Endothelial cell of umbilical vein (primary cell): ENCODE measurements around the gene GMNN. TPM values are rescaled to one million over a fixed set of nuclear protein-coding genes. Genes with fewer than 3 reads are reported as not detected.

ENCODE experiments used
- BruUV-seq: library from RNA; stranded (reverse); fragments of 400-500 nt; replicated peaks from 2 replicates; lab custom pipeline; 2021; lab: Mats Ljungman, UMichigan
- CTCF ChIA-PET: fragments of 300-600, 350-600 bp; sonication (Branson Sonifier 250); formaldehyde crosslinking; loops from one replicate; lab custom pipeline; 2021; ENCODE audit warnings: antibody characterized with exemption, inconsistent platforms; lab: Charles Lee
- POLR2A ChIA-PET: fragments of 300-600, 350-600 bp; sonication (Branson Sonifier 250); formaldehyde crosslinking; loops from one replicate; lab custom pipeline; 2021; ENCODE audit warnings: antibody characterized with exemption, inconsistent platforms; lab: Charles Lee
- DNase-seq: peaks from one replicate; pipeline ENCODE4 v3.0.0-alpha.2; 2011; ENCODE audit warnings: low read depth, low spot score
- FAIRE-seq: peaks from 2 replicates; lab custom pipeline; 2011; peaks lifted over from hg19 to GRCh38; lab: Jason Lieb, UNC
- H2AFZ ChIP-seq: 2 replicates; pipeline ENCODE4 v1.6.0; 2012; ENCODE audit warnings: low read depth, low read length, control low read depth, inconsistent platforms
- H3K27ac ChIP-seq: 2 replicates; pipeline ENCODE4 v1.5.1; 2011; ENCODE audit warnings: low read depth, mild to moderate bottlenecking, control low read depth, low read length, moderate library complexity; ENCODE audit not compliant: insufficient read depth
- H3K27me3 ChIP-seq, 2 experiments: 2 replicates each; pipeline versions ENCODE4 v1.6.0 to v1.6.1; 2011; ENCODE audit warnings: low read length in 2 of 2, mixed read lengths in 1 of 2; ENCODE audit not compliant: control insufficient read depth in 2 of 2, insufficient read depth in 2 of 2
- H3K36me3 ChIP-seq, 2 experiments: 2 replicates in 1 of 2; 3 replicates in 1 of 2; pipeline ENCODE4 v1.5.1; 2011; ENCODE audit warnings: low read length in 2 of 2, mild to moderate bottlenecking in 1 of 2, moderate library complexity in 1 of 2; ENCODE audit not compliant: control insufficient read depth in 2 of 2, insufficient read depth in 2 of 2; ENCODE audit errors: extremely low read depth in 1 of 2
- H3K4me1 ChIP-seq: 3 replicates; pipeline ENCODE4 v1.5.1; 2011; ENCODE audit warnings: mild to moderate bottlenecking, low read length; ENCODE audit not compliant: control insufficient read depth, insufficient read depth; ENCODE audit errors: extremely low read depth
- H3K4me2 ChIP-seq: 2 replicates; pipeline ENCODE4 v1.6.1; 2011; ENCODE audit warnings: low read length, control low read depth, mixed read lengths; ENCODE audit not compliant: insufficient read depth
- H3K4me3 ChIP-seq, 3 experiments: fragments of 200-600 bp in 1 of 3; sonication (generic), shearing (Covaris generic) in 1 of 3; replicated peaks in 1 of 3; 2 replicates each; pipeline ENCODE4 v1.5.1; 2011 to 2016; ENCODE audit warnings: control low read depth in 3 of 3, low read length in 3 of 3, mild to moderate bottlenecking in 2 of 3, inconsistent platforms in 1 of 3, low read depth in 1 of 3, moderate library complexity in 1 of 3; ENCODE audit not compliant: insufficient read depth in 1 of 3
- H3K79me2 ChIP-seq: 2 replicates; pipeline ENCODE4 v1.6.0; 2012; ENCODE audit warnings: low read length, inconsistent platforms; ENCODE audit not compliant: control insufficient read depth, insufficient read depth
- H3K9ac ChIP-seq: replicated peaks from 2 replicates; pipeline ENCODE3; 2011; ENCODE audit warnings: low read length, control low read depth; ENCODE audit not compliant: insufficient read depth; ENCODE audit errors: extremely low read depth
- H3K9me1 ChIP-seq: replicated peaks from 3 replicates; pipeline ENCODE4 v1.6.0; 2011; ENCODE audit warnings: mild to moderate bottlenecking, low read length; ENCODE audit not compliant: control insufficient read depth, insufficient read depth; ENCODE audit errors: extremely low read depth
- H3K9me3 ChIP-seq: replicated peaks from 2 replicates; pipeline ENCODE4 v1.5.1; 2012; ENCODE audit warnings: low read length, inconsistent platforms; ENCODE audit not compliant: control insufficient read depth, insufficient read depth
- H4K20me1 ChIP-seq: replicated peaks from 2 replicates; pipeline ENCODE3; 2011; ENCODE audit warnings: mild to moderate bottlenecking, low read length; ENCODE audit not compliant: control insufficient read depth, insufficient read depth; ENCODE audit errors: extremely low read depth
- EZH2 ChIP-seq: IDR thresholded peaks from 2 replicates; pipeline ENCODE4 v1.6.1; 2012; ENCODE audit warnings: borderline replicate concordance, low read depth, mild to moderate bottlenecking, moderate library complexity, low read length, inconsistent platforms; ENCODE audit not compliant: severe bottlenecking
- FOS ChIP-seq: IDR thresholded peaks from 2 replicates; pipeline ENCODE4 v1.6.1; 2011; ENCODE audit warnings: mild to moderate bottlenecking, low read length, moderate library complexity, borderline replicate concordance; ENCODE audit not compliant: insufficient read depth
- GATA2 ChIP-seq: IDR thresholded peaks from 2 replicates; pipeline ENCODE4 v1.7.0; 2011; ENCODE audit warnings: low read depth, mild to moderate bottlenecking, moderate library complexity, mixed read lengths, low read length; ENCODE audit not compliant: insufficient read length, insufficient read depth
- JUN ChIP-seq: IDR thresholded peaks from 2 replicates; pipeline ENCODE4 v1.6.1; 2011; ENCODE audit warnings: borderline replicate concordance, low read depth; ENCODE audit not compliant: insufficient read length, insufficient read depth
- MYC ChIP-seq: IDR thresholded peaks from one replicate; pipeline ENCODE4 v1.6.1; 2011; ENCODE audit warnings: mild to moderate bottlenecking, low read depth, low read length
- POLR2A ChIP-seq: IDR thresholded peaks from 2 replicates; pipeline ENCODE4 v1.6.1; 2012; ENCODE audit warnings: low read depth, mild to moderate bottlenecking, control low read depth, low read length
- POLR2AphosphoS5 ChIP-seq: IDR thresholded peaks from 2 replicates; pipeline ENCODE4 v1.6.1; 2012; ENCODE audit warnings: low read depth, mild to moderate bottlenecking, control low read depth, low read length, moderate library complexity; ENCODE audit not compliant: insufficient read depth
- dilution Hi-C: fragments of 300-500 bp; cut with MboI; formaldehyde crosslinking; loops from one replicate; pipeline ENCODE4 v1.15.0; 2019; ENCODE audit warnings: low sequenced_read_pairs; ENCODE audit not compliant: extremely low pct_ligation_motif_present
- intact Hi-C: fragments of 100-400 bp; cut with micrococcal nuclease; formaldehyde crosslinking; loops from one replicate; pipeline ENCODE4 v1.10.0; 2022
- polyA plus RNA-seq, 4 experiments: library from polyadenylated mRNA; depleted of rRNA in 3 of 4; stranded (reverse) in 3 of 4; unstranded in 1 of 4; fragments of >200 nt; gene quantifications; 2 replicates each; pipeline versions ENCODE4 v1.2.1 to v1.2.3, GENCODE V29; 2011 to 2012; ENCODE audit warnings: missing spikeins in 1 of 4
- total RNA-seq: library from RNA; stranded (reverse); gene quantifications from 2 replicates; pipeline ENCODE4 v1.2.3, GENCODE V29; 2021
- TF ChIP-seq, protein P1 (sequence below), 2 donors: IDR thresholded peaks; 1 replicate in 1 of 2; 2 replicates in 1 of 2; pipeline ENCODE4 v1.5.1; 2011; ENCODE audit warnings: low read length in 2 of 2, mild to moderate bottlenecking in 2 of 2, moderate library complexity in 2 of 2, control low read depth in 1 of 2, inconsistent platforms in 1 of 2, low read depth in 1 of 2; ENCODE audit not compliant: insufficient read depth in 1 of 2; ENCODE audit errors: extremely low read depth in 1 of 2
- TF ChIP-seq, protein P2 (sequence below): IDR thresholded peaks from 2 replicates; pipeline ENCODE4 v1.6.1; 2011; ENCODE audit not compliant: insufficient read depth, insufficient read length

GMNN gene
- total and polyA plus RNA-seq, 2 donors (not counting 3 experiments of a cell fraction or from before 2014, with no cell fraction given), result 25.4 to 52.6 TPM

DNA sequence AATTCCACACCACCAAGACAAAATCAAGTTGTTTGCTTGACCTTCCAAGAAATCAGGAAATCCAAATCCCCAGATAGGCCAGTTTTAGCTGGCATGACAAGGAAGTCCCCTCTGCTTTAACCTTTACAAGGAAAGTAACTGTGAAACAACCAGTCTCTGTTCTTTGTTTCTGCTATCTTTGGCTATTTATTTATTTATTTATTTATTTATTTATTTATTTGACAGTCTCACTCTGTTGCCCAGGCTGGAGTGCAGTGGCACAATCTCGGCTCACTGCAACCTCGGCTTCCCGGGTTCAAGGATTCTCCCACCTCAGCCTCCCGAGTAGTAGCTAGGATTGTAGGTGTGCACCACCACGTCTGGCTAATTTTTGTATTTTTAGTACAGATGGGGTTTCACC, 14.5 kb upstream of the GMNN start:
- H4K20me1 ChIP-seq, result no peaks in the 10 kb centered on the region
- no peaks in the 10 kb centered on the region for H3K27me3 ChIP-seq
- CTCF ChIA-PET, result interaction anchor here (1.0 to 2.4 kb wide), 2 partner anchors 17 to 176 kb away, joined by 3 to 8 read pairs; no protein-coding TSS in a partner anchor
- H3K36me3 ChIP-seq, result no peaks in the 10 kb centered on the region
- POLR2A ChIA-PET, result no interaction called here
- H3K4me3 ChIP-seq, result no peak overlapping the region
- no peaks in the 10 kb centered on the region for H3K9me1 ChIP-seq
- no peaks in the 10 kb centered on the region for H3K9me3 ChIP-seq
- BruUV-seq, result no TSS peak
- H3K4me1 ChIP-seq, result no peaks in the 10 kb centered on the region
- no peak for FAIRE-seq
- H3K9ac ChIP-seq, result no peak overlapping the region
- H3K4me2 ChIP-seq, result no peak overlapping the region
- intact Hi-C loops (no loop called here), dilution Hi-C loops (no loop called here)
- H2AFZ ChIP-seq, result no peak overlapping the region
- no peaks in the 10 kb centered on the region for H3K79me2 ChIP-seq
- TF ChIP-seq, protein P1, sequence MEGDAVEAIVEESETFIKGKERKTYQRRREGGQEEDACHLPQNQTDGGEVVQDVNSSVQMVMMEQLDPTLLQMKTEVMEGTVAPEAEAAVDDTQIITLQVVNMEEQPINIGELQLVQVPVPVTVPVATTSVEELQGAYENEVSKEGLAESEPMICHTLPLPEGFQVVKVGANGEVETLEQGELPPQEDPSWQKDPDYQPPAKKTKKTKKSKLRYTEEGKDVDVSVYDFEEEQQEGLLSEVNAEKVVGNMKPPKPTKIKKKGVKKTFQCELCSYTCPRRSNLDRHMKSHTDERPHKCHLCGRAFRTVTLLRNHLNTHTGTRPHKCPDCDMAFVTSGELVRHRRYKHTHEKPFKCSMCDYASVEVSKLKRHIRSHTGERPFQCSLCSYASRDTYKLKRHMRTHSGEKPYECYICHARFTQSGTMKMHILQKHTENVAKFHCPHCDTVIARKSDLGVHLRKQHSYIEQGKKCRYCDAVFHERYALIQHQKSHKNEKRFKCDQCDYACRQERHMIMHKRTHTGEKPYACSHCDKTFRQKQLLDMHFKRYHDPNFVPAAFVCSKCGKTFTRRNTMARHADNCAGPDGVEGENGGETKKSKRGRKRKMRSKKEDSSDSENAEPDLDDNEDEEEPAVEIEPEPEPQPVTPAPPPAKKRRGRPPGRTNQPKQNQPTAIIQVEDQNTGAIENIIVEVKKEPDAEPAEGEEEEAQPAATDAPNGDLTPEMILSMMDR (IDR thresholded peaks at IDR 0.05; ENCODE audit: extremely low read depth in 1 of 2, insufficient read depth in 1 of 2, low read depth in 1 of 2, low read length in 2 of 2), result no peak
- TF ChIP-seq EZH2, result no peak
- TF ChIP-seq GATA2, result no peak
- TF ChIP-seq, protein P2, sequence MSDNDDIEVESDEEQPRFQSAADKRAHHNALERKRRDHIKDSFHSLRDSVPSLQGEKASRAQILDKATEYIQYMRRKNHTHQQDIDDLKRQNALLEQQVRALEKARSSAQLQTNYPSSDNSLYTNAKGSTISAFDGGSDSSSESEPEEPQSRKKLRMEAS, result no peak
- no peak for TF ChIP-seq MYC
- TF ChIP-seq POLR2A, result no peak
- no peak for TF ChIP-seq JUN
- no peak for TF ChIP-seq POLR2AphosphoS5
- no peak for TF ChIP-seq FOS
- DNase-seq, result no peak
- no peak overlapping the region for H3K27ac ChIP-seq
